NCI-H226 (cell line): Measurements from ENCODE around the gene TMTC3.

Experiments used
- DNase-seq: peaks from one replicate; pipeline ENCODE4 v3.0.0-alpha.2; 2015

TMTC3 gene

DNA sequence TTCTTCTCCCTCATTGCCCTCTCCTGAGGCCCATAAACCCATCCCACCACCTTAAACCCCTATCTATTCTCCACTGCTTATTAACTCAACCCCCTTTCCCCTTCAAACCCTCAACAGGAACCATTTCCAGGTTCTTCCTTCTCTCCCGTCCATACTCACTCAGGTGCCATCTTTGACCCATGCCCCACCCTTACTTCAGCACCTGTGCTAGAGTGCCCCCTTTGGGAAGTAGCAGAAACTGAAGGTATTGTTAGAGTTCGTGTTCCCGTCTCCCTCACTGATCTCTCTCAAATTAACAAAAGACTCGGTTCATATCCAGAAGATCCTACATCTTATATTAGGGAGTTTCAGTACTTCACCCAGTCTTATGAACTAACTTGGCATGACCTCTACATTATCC lies 86.6 kb downstream of the TMTC3 start:
- DNase-seq = no peak

DNA sequence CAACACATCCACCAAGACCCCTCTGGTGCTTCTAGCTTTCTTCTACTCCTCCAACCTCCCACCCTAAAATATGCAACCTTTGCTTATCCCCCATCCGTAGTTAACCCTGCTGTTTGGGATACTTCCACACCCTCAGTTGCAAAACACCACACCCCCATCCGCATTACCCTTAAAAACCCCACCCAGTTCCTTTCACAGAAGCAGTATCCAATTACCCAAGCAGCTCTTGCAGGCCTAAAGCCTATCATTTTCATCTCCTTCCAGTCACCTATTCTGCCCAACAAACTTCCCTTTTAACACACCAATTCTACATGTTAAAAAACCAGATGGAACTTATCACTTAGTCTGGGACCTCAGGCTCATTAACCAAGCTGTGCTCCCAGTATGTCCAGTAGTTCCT lies 88.2 kb downstream of the TMTC3 start:
- DNase-seq = no peak

DNA sequence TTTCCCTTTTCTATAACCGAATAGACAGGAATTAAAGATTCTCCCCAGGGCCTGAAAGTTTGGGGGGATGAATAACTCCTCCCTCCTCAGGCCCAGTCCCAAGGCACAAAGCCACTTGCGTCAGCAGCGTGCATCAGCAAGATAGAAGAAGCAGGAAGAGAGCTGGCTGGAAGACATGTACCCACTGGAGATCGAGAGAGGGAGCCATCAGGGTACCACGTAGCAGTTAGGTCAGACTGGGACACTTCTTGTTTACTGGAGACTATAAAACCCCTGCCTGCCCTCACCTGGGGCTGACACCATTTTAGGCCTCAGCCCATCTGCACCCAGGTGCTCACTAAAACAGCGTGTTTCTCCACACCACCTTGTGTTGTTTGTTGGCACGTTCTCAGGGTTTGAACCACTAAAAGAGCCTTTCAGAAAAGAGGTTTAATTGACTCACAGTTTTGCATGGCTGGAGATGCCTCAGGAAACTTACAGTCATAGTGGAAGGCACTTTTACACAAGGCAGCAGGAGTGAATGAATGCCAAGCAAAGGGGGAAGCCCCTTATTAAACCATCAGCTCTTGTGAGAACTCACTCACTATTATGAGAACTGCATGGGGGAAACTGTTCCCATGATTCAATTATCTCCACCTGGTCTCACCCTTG lies 93.2 kb downstream of the TMTC3 start:
- no peak for DNase-seq

DNA sequence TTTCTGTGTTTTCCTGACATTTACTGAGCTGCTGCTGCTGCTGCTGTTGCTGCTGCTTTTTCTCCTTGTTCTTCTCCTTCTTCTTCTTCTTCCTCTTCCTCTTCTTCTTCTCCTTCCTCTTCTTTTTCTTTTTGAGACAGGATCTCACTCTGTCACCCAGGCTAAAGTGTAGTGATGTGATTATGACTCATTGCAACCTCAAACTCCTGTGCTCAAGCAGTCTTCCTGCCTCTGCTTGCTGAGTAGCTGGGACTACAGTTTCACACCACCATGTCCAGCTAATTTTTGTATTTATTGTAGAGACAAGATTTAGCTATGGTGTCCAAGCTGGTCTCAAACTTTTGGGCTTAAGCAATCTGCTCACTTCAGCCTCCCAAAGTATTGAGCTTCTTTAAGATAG lies 95.8 kb downstream of the TMTC3 start:
- DNase-seq = peak; percentile 67

DNA sequence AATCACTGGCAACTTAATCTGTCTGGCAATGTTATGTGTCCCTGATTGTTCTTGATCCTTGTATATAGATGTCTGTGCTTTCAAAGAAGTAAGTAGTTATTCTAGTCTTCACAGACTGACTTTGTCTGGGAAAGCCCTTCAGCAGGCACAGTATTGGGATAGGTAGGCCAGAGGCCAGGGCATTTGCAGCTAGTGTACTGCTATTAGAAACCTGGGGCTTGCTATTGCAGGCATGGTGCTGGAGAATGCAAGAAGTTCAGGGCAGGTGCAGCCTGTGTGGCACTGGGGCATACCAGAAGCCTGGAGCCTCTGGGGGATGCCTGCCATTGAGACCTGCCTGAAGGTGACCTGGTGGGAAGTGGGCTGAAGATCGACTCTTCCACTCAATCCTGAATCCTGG lies 96.3 kb downstream of the TMTC3 start:
- no peak for DNase-seq

DNA sequence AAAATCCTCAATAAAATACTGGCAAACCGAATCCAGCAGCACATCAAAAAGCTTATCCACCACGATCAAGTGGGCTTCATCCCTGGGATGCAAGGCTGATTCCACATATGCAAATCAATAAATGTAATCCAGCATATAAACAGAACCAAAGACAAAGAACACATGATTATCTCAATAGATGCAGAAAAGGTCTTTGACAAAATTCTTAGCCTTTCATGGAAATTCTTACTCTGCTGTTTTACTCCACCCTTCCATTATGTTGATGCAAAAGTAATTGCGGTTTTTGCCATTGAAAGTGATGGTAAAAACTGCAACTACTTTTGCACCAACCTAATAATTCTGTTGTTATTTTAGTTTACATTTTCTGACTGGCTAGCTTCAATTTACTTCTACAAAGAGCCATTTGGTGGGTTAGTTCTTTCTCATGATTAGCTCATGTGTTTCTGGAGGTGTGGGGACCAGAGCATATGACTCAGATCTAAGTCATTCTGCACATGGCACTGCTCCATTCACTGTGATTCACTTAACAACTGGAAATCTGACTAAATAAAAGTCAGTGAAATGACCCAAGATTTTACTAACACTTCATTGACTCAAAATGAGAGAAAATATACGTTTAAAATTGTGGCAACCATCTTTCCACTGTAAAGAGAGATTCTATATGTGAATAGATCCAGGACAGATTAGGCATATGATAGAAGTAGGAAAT lies 99.9 kb downstream of the TMTC3 start:
- peak; percentile 91 for DNase-seq

DNA sequence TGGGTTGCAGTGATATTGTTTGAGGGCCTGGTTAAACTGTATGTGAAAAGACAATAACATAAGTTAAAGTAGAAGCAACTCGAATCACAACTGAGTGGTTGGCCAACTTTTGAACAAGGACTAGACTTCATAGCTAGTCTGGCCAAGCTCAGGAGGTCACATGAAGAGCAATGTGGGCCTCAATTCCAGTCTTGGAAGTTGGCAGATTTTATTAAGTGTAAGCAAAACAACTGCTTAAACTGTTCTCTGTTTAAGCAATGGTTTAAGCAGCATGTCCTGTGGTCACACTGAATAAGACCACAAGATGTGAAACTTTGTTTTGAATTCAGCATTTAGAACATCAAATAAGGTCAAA lies 100.4 kb downstream of the TMTC3 start:
- DNase-seq = no peak

DNA sequence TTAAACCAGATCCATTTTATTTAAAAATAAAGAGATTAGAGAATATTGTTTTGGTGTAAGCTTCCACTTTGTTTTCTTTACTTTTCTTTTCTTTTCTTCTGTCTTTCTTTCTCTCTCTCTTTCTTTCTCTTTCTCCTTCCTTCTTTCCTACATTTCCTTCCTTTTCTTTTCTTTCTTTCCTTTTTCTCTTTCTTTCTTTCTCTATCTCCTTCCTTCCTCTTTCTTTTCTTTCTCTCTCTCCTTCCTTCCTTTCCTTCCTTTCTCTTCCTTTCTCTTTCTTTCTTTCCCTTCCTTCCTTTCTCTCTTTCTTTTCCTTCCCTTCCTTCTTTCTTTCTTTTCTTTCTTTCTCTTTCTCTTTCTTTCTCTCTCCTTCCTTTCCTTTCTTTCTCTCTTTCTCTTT lies 100.8 kb downstream of the TMTC3 start:
- DNase-seq = no peak

DNA sequence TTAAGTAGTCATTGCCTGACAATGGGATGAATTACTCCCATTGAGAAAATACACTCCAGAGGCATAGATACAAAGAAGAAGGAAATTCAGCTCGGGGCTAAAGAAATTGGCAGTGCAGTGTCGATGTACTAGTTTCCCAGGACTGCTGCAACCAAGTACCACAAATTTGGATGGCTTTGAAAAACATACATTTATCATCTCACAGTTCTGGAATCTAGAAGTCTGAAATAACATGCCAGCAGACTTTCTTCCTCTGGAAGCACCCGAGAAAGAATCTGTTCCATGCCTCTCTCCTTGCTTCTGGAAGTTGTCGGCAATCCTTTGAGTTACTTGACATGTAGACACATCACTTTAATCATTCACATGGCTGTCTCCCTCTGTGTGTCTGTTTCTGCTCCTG lies 101.9 kb downstream of the TMTC3 start:
- no peak for DNase-seq

DNA sequence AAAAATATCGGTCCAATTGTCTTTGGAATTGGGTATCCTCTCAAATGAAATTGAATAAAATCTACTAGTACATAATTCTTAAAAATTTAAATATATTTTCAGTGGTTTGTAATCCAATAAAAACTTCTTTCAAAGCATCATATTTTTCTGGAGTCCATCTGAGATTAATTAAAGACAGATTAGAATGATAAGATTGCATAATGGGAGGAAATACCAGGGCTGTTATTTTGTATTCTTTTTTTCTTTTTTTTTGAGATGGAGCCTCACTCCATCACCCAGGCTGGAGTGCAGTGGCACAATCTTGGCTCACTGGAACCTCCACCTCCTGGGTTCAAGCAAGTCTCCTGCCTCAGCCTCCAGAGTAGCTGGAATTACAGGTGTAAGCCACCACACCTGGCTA lies 103.8 kb downstream of the TMTC3 start:
- no peak for DNase-seq

DNA sequence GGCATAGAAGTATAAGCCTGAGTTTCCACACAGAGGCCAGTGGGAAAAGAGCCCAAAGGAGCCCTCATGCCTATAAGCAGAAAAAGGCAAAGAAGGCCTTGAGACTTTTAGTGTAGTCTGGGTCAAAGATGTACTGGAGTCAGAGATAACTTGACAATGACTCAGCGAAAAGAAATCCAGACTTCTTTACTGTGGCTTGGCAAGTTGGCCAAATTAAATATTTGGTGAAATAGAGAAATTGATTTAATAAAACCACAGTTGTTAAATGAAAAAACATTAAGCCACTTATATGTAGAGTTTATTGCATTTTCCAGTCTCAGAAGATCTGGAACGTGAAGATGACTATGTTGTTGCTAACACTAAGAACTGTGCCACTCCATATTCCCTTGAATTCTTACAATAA lies 105.1 kb downstream of the TMTC3 start:
- peak; percentile 93 for DNase-seq

DNA sequence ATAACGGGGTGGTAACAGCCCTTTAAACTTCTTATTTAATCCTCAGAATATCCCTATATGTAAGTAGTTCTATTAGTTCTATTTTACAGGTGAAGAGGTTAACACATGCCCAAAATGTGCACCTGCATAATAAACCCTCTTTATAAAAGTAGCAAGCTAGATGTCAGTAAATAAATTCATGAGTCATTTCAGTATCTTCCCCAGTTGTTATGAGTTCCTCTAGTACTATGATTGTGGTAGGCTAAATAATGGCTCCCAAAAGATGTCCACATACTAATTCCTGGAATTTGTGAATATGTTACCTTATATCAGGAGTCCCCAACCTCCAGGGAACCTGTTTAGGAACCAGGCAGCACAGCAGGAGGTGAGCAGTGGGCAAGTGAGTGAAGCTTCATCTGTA lies 106.5 kb downstream of the TMTC3 start:
- DNase-seq = peak; percentile 22
